H1 (cell line): ENCODE results near the gene S100A8. TPM values are rescaled to one million over a fixed set of nuclear protein-coding genes. Genes with fewer than 3 reads are reported as not detected.
"Not testable (repeated sequence)": the region's sequence is repeated elsewhere in the genome, so short reads cannot be mapped to it uniquely, and the experiment has no call there.

ENCODE experiments used
- CTCF ChIA-PET: fragments of 300-600 bp; sonication (Branson Sonifier 250); formaldehyde crosslinking; loops from one replicate; lab custom pipeline; 2021; ENCODE audit not compliant: partially characterized antibody; lab: Charles Lee
- POLR2A ChIA-PET: fragments of 300-600 bp; sonication (Branson Sonifier 250); formaldehyde crosslinking; loops from one replicate; lab custom pipeline; 2021; ENCODE audit warnings: inconsistent platforms; ENCODE audit not compliant: partially characterized antibody; lab: Charles Lee
- DNase-seq, 2 experiments: peaks; one replicate each; pipeline versions ENCODE4 v3.0.0 to v3.0.0-alpha.2; 2010 to 2022; ENCODE audit warnings: low spot score in 2 of 2, low read depth in 1 of 2, mixed read lengths in 1 of 2
- FAIRE-seq: peaks from 2 replicates; lab custom pipeline; 2011; peaks lifted over from hg19 to GRCh38; lab: Jason Lieb, UNC
- H2AFZ ChIP-seq: 2 replicates; pipeline ENCODE4 v1.8.1; 2012; ENCODE audit warnings: low read length, inconsistent platforms
- H2AK5ac ChIP-seq: 2 replicates; pipeline ENCODE4 v1.6.1; 2013; ENCODE audit warnings: low read depth, low read length
- H2BK120ac ChIP-seq: replicated peaks from 2 replicates; pipeline ENCODE3; 2013; ENCODE audit warnings: low read depth, low read length, inconsistent platforms
- H2BK12ac ChIP-seq: 2 replicates; pipeline ENCODE4 v1.6.1; 2013; ENCODE audit warnings: low read depth, low read length
- H2BK15ac ChIP-seq: 2 replicates; pipeline ENCODE4 v1.6.1; 2013; ENCODE audit warnings: low read length
- H2BK20ac ChIP-seq: 2 replicates; pipeline ENCODE4 v1.6.1; 2013; ENCODE audit warnings: low read length
- H2BK5ac ChIP-seq: 2 replicates; pipeline ENCODE4 v1.6.1; 2013; ENCODE audit warnings: low read depth, low read length
- H3K14ac ChIP-seq: 2 replicates; pipeline ENCODE4 v1.6.1; 2013; ENCODE audit warnings: inconsistent platforms; ENCODE audit not compliant: insufficient read length
- H3K18ac ChIP-seq: 2 replicates; pipeline ENCODE4 v1.6.1; 2013; ENCODE audit warnings: low read length; ENCODE audit errors: extremely low read depth
- H3K23ac ChIP-seq: 2 replicates; pipeline ENCODE4 v1.6.1; 2013; ENCODE audit warnings: inconsistent platforms; ENCODE audit not compliant: insufficient read length
- H3K23me2 ChIP-seq: 2 replicates; pipeline ENCODE4 v1.6.1; 2013; ENCODE audit warnings: low read depth, low read length
- H3K27ac ChIP-seq: 2 replicates; pipeline ENCODE4 v1.6.1; 2011; ENCODE audit warnings: low read depth, low read length, inconsistent platforms
- H3K27me3 ChIP-seq, 4 experiments: replicated peaks in 1 of 4; 1 replicate in 1 of 4; 2 replicates in 3 of 4; pipeline versions ENCODE4 v1.6.1 to v1.8.1; 2011 to 2013; ENCODE audit warnings: low read length in 3 of 4, mild to moderate bottlenecking in 3 of 4, inconsistent platforms in 2 of 4, mixed read lengths in 2 of 4, moderate library complexity in 1 of 4; ENCODE audit not compliant: control insufficient read depth in 3 of 4, insufficient read depth in 3 of 4; ENCODE audit errors: extremely low read depth in 1 of 4
- H3K36me3 ChIP-seq, 4 experiments: 2 replicates each; pipeline versions ENCODE4 v1.6.1 to v1.8.1; 2011 to 2013; ENCODE audit warnings: mild to moderate bottlenecking in 4 of 4, low read length in 3 of 4, moderate library complexity in 2 of 4, control low read depth in 1 of 4, inconsistent platforms in 1 of 4; ENCODE audit not compliant: insufficient read depth in 4 of 4, control insufficient read depth in 2 of 4
- H3K4ac ChIP-seq: replicated peaks from 2 replicates; pipeline ENCODE3; 2013; ENCODE audit warnings: low read length, low read depth, mixed read lengths, inconsistent platforms; ENCODE audit not compliant: insufficient read length
- H3K4me1 ChIP-seq, 4 experiments: replicated peaks in 1 of 4; 1 replicate in 1 of 4; 2 replicates in 3 of 4; pipeline versions ENCODE4 v1.6.1 to v1.8.1; 2011 to 2013; ENCODE audit warnings: low read length in 3 of 4, inconsistent platforms in 2 of 4, mixed read lengths in 1 of 4; ENCODE audit not compliant: insufficient read depth in 4 of 4, control insufficient read depth in 3 of 4
- H3K4me2 ChIP-seq, 2 experiments: 2 replicates each; pipeline versions ENCODE4 v1.6.1 to v1.8.1; 2011 to 2013; ENCODE audit warnings: low read depth in 2 of 2, low read length in 2 of 2, control low read depth in 1 of 2, inconsistent platforms in 1 of 2, mild to moderate bottlenecking in 1 of 2; ENCODE audit not compliant: insufficient read depth in 1 of 2
- H3K4me3 ChIP-seq, 4 experiments: fragments of 200-600, 300-600 bp in 1 of 4; sonication (generic), shearing (Covaris generic), sonication (Bioruptor Twin) in 1 of 4; 2 replicates each; pipeline versions ENCODE4 v1.5.1 to v1.8.1; 2011 to 2016; ENCODE audit warnings: low read length in 4 of 4, low read depth in 3 of 4, control low read depth in 2 of 4, inconsistent platforms in 2 of 4, mild to moderate bottlenecking in 2 of 4, mixed read lengths in 1 of 4, moderate library complexity in 1 of 4; ENCODE audit not compliant: insufficient read depth in 2 of 4; ENCODE audit errors: extremely low read depth in 1 of 4
- H3K56ac ChIP-seq: replicated peaks from 2 replicates; pipeline ENCODE3; 2013; ENCODE audit warnings: low read depth, mild to moderate bottlenecking, mixed read lengths, low read length, inconsistent platforms; ENCODE audit not compliant: insufficient read length
- H3K79me1 ChIP-seq: 2 replicates; pipeline ENCODE4 v1.6.1; 2013; ENCODE audit warnings: low read depth, low read length, control low read depth
- H3K79me2 ChIP-seq, 2 experiments: 2 replicates each; pipeline versions ENCODE4 v1.6.1 to v1.8.1; 2012 to 2013; ENCODE audit warnings: low read length in 2 of 2, mild to moderate bottlenecking in 2 of 2, inconsistent platforms in 1 of 2; ENCODE audit not compliant: insufficient read depth in 2 of 2, control insufficient read depth in 1 of 2
- H3K9ac ChIP-seq, 4 experiments: replicated peaks in 1 of 4; 1 replicate in 1 of 4; 2 replicates in 3 of 4; pipeline versions ENCODE4 v1.6.1 to v1.8.1; 2011 to 2013; ENCODE audit warnings: low read depth in 3 of 4, low read length in 3 of 4, control low read depth in 2 of 4, mild to moderate bottlenecking in 2 of 4, moderate library complexity in 2 of 4, inconsistent platforms in 1 of 4; ENCODE audit errors: extremely low read depth in 1 of 4
- H3K9me3 ChIP-seq, 2 experiments: 2 replicates each; pipeline versions ENCODE4 v1.6.1 to v1.8.1; 2012 to 2013; ENCODE audit warnings: mild to moderate bottlenecking in 2 of 2, moderate library complexity in 2 of 2, control low read depth in 1 of 2, inconsistent platforms in 1 of 2, low read depth in 1 of 2, low read length in 1 of 2, mixed read lengths in 1 of 2; ENCODE audit not compliant: insufficient read depth in 2 of 2
- H4K20me1 ChIP-seq, 2 experiments: replicated peaks in 1 of 2; 2 replicates each; pipeline versions ENCODE3 to v1.8.1; 2011 to 2013; ENCODE audit warnings: inconsistent platforms in 2 of 2, low read length in 2 of 2, mild to moderate bottlenecking in 1 of 2; ENCODE audit not compliant: insufficient read depth in 2 of 2, control insufficient read depth in 1 of 2
- H4K5ac ChIP-seq: 2 replicates; pipeline ENCODE4 v1.6.1; 2013; ENCODE audit warnings: low read length, low read depth, mixed read lengths, inconsistent platforms; ENCODE audit not compliant: insufficient read length
- H4K8ac ChIP-seq: 2 replicates; pipeline ENCODE4 v1.8.0; 2013; ENCODE audit warnings: mild to moderate bottlenecking, moderate library complexity, low read length, inconsistent platforms; ENCODE audit not compliant: insufficient read depth; ENCODE audit errors: extremely low read depth
- H4K91ac ChIP-seq: replicated peaks from 2 replicates; pipeline ENCODE3; 2013; ENCODE audit warnings: low read length, mixed read lengths, inconsistent platforms; ENCODE audit not compliant: insufficient read length
- WGBS, 2 experiments: shearing (Covaris generic) in 1 of 2; methylation state at CpG; one replicate each; pipeline versions ENCODE4 v1.1.6 to v1.1.7; 2013 to 2015; ENCODE audit warnings: low lambda C conversion rate in 2 of 2, mixed read lengths in 2 of 2, inconsistent platforms in 1 of 2, low coverage in 1 of 2, missing lambda C conversion rate in 1 of 2; ENCODE audit not compliant: insufficient replicate concordance in 2 of 2, insufficient coverage in 1 of 2, insufficient read length in 1 of 2; ENCODE audit errors: extremely low coverage in 1 of 2, missing lambda C conversion rate in 1 of 2; 5-methylcytosine and 5-hydroxymethylcytosine counted together
- polyA plus RNA-seq, 7 experiments: library from polyadenylated mRNA; depleted of rRNA in 3 of 7; stranded (reverse) in 5 of 7; unstranded in 2 of 7; fragments of >200 nt in 5 of 7; fragments of 200-250 nt in 2 of 7; gene quantifications; 1 replicate in 5 of 7; 2 replicates in 1 of 7; 4 replicates in 1 of 7; pipeline versions ENCODE4 v1.2.1 to v1.2.3, GENCODE V29; 2011 to 2013; ENCODE audit warnings: missing spikeins in 2 of 7, mixed read lengths in 2 of 7
- total RNA-seq: library from RNA; stranded (reverse); fragmentation: NEBNext Ultra II Directional; extraction: Animal tissue kit (Norgen Biotek cat#: 25700); gene quantifications from 2 replicates; pipeline ENCODE4 v1.2.1, GENCODE V29; 2021

Gene S100A8
- total and polyA plus RNA-seq, 2 of the 8 experiments (the other 6 are each of a cell fraction or from before 2014, with no cell fraction given) = not detected

- H4K91ac ChIP-seq, H2BK15ac ChIP-seq, H3K79me2 ChIP-seq, H2BK120ac ChIP-seq, H3K4me3 ChIP-seq, H2BK20ac ChIP-seq, H3K27ac ChIP-seq, H3K18ac ChIP-seq, H3K14ac ChIP-seq, H3K4me2 ChIP-seq, H2AFZ ChIP-seq, H4K8ac ChIP-seq, H3K9ac ChIP-seq, FAIRE-seq, H3K4ac ChIP-seq, H4K5ac ChIP-seq, H2BK5ac ChIP-seq, H3K23me2 ChIP-seq, H3K56ac ChIP-seq, H2BK12ac ChIP-seq, H4K20me1 ChIP-seq, H3K9me3 ChIP-seq, H2AK5ac ChIP-seq, H3K79me1 ChIP-seq, H3K23ac ChIP-seq, H3K4me1 ChIP-seq, POLR2A ChIA-PET, H3K36me3 ChIP-seq: not testable (repeated sequence)
- 85% methylated on average over 6 of the region's 6 CpGs; no CpG with 5 or more reads in 1 of the 2 experiments for WGBS, 2 experiments
- peak in 1 of 2 experiments; percentile 24 for DNase-seq
- CTCF ChIA-PET = interaction anchor here (0.8 to 4.7 kb wide), 9 partner anchors 24 to 103 kb away, joined by 3 to 50 read pairs (median 6); no protein-coding TSS in a partner anchor
- H3K27me3 ChIP-seq = peaks cover 0 to 11% (median 8%) of the 10 kb centered on the region in 4 experiments; a peak in 6 of 7 replicates
These were observed 15.1 kb upstream of the S100A8 start for GRCh38 chr1:153405825-153406599.
